ENCODE measurements around the gene GJC3.
A peak's percentile ranks its signal among the peaks of the same experiment; 100 is the strongest.
"Not testable (repeated sequence)": the region's sequence is repeated elsewhere in the genome, so short reads cannot be mapped to it uniquely, and the experiment has no call there.

The GJC3 gene

DNA sequence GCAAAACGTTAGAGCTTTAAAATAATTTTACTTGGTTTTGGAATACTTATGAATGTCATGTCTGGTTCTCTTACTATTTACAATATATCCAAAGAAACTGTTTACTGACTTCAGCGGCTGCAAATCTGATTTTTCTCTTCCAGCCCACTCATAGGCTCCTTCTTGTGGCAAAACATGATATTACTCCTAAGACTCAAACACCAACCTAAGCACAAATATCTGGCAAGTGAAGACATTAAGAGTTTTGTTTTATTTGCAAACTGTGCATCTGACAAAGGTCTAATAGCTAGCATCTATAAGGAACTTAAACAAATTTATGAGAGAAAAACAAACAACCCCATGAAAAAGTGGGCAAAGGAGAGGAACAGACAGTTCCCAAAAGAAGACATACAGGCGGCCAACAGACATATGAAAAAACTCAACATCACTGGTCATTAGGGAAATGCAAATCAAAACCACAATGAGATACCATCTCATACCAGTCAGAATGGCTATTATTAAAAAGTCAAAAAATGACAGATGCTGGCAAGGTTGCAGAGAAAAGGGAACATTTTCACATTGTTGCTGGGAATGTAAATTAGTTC lies 20.3 kb upstream of the GJC3 start:
- H3K9me3 ChIP-seq, result peaks cover 7% of the 10 kb centered on the region; the same call in 1 of the 2 replicates
- H3K4me1 ChIP-seq, result no peaks in the 10 kb centered on the region
- H3K4me3 ChIP-seq, result no peak overlapping the region
- in situ Hi-C loops (cut with MboI; ENCODE audit: low sequenced_read_pairs), result no loop called here
- H3K27me3 ChIP-seq (ENCODE audit: low read depth), result peaks cover 7% of the 10 kb centered on the region; the same call in 1 of the 2 replicates
- DNase-seq (ENCODE audit: low spot score in 2 of 2), result no peak
- no peaks in the 10 kb centered on the region for H3K36me3 ChIP-seq (replicated peaks)

DNA sequence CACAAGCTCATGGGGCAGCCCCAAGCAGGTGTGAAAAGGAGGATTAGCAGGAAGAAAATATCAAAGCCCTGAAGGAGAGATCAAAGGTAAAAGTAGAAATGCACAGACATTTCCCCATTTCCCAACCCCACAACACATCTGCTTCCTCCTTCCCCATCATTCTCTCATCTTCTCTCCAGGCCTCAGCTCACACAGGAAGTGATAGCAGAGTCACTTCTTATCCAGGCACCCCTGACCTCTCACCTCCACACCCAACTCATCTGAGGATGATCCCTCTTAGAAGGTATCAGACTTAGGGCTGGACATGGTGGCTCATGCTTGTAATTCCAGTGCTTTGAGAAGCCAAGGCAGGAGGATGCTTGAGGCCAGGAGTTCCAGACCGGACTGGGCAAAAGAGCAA lies 18.2 kb upstream of the GJC3 start:
- no peak overlapping the region for H3K4me3 ChIP-seq
- DNase-seq (ENCODE audit: low spot score in 2 of 2), result no peak
- in situ Hi-C loops (cut with MboI; ENCODE audit: low sequenced_read_pairs), result no loop called here

DNA sequence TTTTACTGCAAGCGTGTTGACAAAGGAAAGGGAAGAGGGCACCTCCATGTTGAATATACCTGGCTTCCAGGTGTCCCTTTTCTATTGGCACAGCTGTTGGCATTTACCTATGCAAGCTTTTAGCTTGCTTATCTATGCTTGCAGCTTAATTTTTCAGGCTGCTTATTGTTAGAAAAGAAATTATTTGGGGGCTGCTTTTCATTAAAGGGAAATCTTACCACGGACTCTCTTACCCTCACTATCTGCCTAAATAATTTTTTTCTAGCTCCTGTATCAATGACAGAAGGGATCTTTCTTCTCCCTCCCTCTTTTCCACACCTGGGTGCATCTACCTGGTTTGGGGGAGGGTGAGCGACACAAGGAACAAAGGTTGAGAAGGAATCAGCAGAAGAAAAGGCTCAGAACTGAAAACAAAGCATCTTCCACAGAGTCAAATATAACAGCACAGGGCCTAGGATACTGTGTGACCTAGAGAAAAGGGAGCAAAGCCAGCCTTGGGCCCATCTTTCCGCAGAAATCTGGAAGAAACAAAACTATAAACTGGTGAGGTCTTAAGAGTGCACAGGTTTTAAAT lies 15.2 kb upstream of the GJC3 start:
- Histone ChIP-seq H3K27me3 (ENCODE audit: low read depth) (no peaks in the 10 kb centered on the region), H3K4me3 (no peak overlapping the region)
- in situ Hi-C loops (cut with MboI; ENCODE audit: low sequenced_read_pairs), result no loop called here

More for the DNA sequence above, 18.2 kb upstream of the GJC3 start:
- no peaks in the 10 kb centered on the region for H3K27me3 ChIP-seq (ENCODE audit: low read depth)
- H3K36me3 ChIP-seq (replicated peaks), result no peaks in the 10 kb centered on the region
- H3K9me3 ChIP-seq, result peaks cover 7% of the 10 kb centered on the region; the same call in 1 of the 2 replicates
- no peaks in the 10 kb centered on the region for H3K4me1 ChIP-seq

DNA sequence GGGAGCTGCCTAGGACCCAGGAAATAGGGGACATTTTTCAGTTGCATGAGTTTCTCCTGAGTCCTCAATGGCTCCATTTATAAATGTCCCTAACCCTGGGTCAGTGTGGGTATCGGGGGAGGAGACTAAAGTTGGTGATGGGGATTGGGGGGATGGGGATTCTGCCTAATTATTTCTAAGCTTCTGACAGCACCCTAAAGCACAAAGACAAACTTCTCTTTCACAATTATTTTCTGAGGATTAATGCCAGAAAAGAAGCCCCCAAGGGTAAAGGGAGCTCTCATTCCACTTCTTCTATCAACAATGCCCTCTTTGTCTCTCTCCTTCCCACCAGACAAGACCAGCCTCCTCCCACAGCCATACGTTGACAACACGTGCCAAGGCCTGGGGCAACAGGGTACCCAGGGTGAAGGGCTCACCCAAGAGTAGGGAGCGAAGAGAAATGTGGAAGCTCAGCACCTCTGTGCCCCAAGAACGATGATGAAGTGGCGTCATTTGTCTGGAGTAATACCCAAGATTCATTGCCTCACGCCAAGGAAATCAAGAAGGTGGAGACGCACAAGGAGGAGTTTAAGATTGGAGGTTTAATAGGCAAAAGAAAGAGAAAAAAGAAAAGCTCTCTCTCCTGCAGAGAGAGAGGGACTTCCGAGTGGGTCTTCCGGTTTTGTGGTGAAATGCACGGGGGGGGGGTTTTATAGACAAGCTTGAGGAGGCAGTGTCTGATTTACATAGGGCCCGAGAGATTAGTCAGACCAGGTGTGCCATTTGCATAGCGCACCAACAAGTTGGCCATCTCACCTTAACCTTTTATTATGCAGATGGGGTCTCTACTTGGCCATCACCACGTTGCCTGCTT lies 14.4 kb upstream of the GJC3 start:
- in situ Hi-C loops (cut with MboI; ENCODE audit: low sequenced_read_pairs), result no loop called here
- Histone ChIP-seq H3K4me1 (no peaks in the 10 kb centered on the region), H3K9me3 (no peaks in the 10 kb centered on the region), H3K4me3 (no peak overlapping the region), H3K27me3 (ENCODE audit: low read depth) (no peaks in the 10 kb centered on the region), H3K36me3 (replicated peaks) (no peaks in the 10 kb centered on the region)
- DNase-seq (ENCODE audit: low spot score in 2 of 2), result no peak

More for the DNA sequence above, 15.2 kb upstream of the GJC3 start:
- no peak for DNase-seq (ENCODE audit: low spot score in 2 of 2)
- Histone ChIP-seq H3K4me1 (no peaks in the 10 kb centered on the region), H3K9me3 (no peaks in the 10 kb centered on the region; the same call in 1 of the 2 replicates), H3K36me3 (replicated peaks) (no peaks in the 10 kb centered on the region)

DNA sequence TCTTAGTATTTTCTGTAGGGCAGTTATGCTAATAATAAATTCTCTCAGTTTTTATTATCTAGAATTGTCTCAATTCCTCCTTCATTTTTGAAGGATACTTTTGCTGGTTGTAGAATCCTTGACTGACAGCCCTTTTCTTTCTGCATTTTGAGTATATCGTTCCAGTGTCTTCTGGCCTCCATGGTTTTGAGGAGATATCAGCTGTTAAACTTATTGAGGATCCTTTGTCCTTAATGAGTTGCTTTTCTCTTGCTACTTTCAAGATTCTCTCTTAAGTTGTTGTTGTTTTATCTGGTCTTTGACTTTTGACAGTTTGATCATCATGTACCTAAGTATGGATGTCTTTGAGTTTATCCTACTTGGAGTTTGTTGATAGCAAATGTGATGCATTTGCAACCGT lies 8.9 kb upstream of the GJC3 start:
- no peaks in the 10 kb centered on the region for H3K36me3 ChIP-seq (replicated peaks)
- no peaks in the 10 kb centered on the region for H3K9me3 ChIP-seq
- no peak for DNase-seq (ENCODE audit: low spot score in 2 of 2)
- no peaks in the 10 kb centered on the region for H3K4me1 ChIP-seq
- in situ Hi-C loops (cut with MboI; ENCODE audit: low sequenced_read_pairs), result no loop called here
- no peak overlapping the region for H3K4me3 ChIP-seq
- H3K27me3 ChIP-seq (ENCODE audit: low read depth), result peaks cover 9% of the 10 kb centered on the region; the same call in 1 of the 2 replicates

DNA sequence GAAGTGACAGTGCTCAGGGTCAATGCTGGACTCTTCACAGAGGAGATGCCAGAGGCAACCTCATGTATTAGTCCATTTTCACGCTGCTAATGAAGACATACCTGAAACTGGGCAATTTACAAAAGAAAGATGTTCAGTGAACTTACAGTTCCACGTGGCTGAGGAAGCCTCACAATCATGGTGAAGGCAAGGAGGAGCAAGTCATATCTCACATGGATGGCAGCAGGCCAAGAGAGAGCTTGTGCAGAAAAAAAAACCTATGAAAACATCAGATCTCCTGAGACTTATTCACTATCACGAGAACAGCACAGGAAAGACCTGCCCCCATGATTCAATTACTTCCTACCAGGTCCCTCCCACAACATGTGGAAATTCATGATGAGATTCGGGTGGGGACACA lies 5.6 kb upstream of the GJC3 start:
- H3K4me1 ChIP-seq; DNase-seq (ENCODE audit: low spot score in 2 of 2); H3K9me3 ChIP-seq; H3K36me3 ChIP-seq (replicated peaks); in situ Hi-C loops (cut with MboI; ENCODE audit: low sequenced_read_pairs); H3K4me3 ChIP-seq: not testable (repeated sequence)
- peaks cover 15% of the 10 kb centered on the region; the same call in 1 of the 2 replicates for H3K27me3 ChIP-seq (ENCODE audit: low read depth)

DNA sequence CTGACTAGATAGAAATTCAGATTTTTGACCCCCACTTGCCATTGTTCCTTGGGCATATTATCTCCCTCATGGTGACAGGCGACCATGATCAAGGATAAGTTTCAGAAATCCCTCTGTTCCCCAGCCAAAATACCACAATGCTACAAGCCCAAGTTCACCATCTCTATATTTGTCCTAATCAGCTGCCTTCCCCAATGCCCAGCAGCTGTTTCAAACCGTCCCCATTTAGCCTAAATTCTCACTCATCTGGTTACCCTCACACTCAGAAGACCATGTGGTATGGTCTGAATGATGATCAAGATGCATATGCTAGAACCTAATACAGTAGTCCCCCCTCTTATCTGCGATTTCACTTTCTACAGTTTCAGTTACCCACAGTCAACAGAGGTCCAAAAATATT lies 956 bp upstream of the GJC3 start:
- H3K4me3 ChIP-seq, result no peak overlapping the region
- no peak for DNase-seq (ENCODE audit: low spot score in 2 of 2)
- in situ Hi-C loops (cut with MboI; ENCODE audit: low sequenced_read_pairs), result no loop called here
- no peaks in the 10 kb centered on the region for H3K36me3 ChIP-seq (replicated peaks)
- no peaks in the 10 kb centered on the region for H3K9me3 ChIP-seq
- H3K27me3 ChIP-seq (ENCODE audit: low read depth), result peaks cover 57% of the 10 kb centered on the region
- no peaks in the 10 kb centered on the region for H3K4me1 ChIP-seq

DNA sequence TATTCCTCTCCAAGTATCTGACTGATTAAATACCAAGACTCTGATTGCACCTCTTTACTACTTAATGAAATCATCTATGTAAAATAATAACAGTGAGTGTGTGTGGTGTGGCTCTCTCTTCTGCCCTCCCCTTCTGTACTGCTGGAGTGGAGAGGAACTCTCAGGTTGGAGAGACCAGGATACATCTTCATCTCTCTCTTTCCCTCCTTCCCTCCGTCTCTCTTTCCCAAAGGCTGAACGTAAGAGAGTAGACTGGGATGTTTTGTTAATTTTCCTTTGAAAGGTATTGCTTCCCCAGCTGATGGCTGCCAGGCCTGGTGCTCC lies 272 bp upstream of the GJC3 start:
- Histone ChIP-seq H3K9me3 (no peaks in the 10 kb centered on the region), H3K36me3 (replicated peaks) (no peaks in the 10 kb centered on the region), H3K4me3 (no peak overlapping the region; the same call in 1 of the 2 replicates), H3K4me1 (no peaks in the 10 kb centered on the region), H3K27me3 (ENCODE audit: low read depth) (peaks cover 62% of the 10 kb centered on the region)
- in situ Hi-C loops (cut with MboI; ENCODE audit: low sequenced_read_pairs), result no loop called here
- DNase-seq (ENCODE audit: low spot score in 2 of 2), result no peak

DNA sequence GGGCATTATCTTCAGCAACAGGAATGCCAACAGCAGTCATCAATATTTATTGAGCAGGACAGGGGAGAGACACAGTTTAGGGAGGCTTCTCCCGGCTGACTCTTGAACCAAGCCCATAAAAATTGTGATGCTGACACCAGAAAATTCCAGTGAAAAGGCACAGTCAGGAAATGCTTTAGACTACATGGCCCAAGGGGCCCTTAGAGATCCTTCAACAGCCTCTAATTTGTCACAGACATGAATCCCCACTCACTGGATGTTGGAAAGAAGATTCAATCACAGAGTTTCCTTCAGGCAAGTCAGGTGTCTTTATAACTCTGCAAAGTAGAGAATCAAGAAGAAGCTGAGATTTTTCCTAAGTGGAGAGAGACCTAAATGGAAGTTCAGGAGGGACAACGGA lies 1.2 kb downstream of the GJC3 start:
- DNase-seq (ENCODE audit: low spot score in 2 of 2), result no peak
- in situ Hi-C loops (cut with MboI; ENCODE audit: low sequenced_read_pairs), result no loop called here
- peaks cover 57% of the 10 kb centered on the region for H3K27me3 ChIP-seq (ENCODE audit: low read depth)
- no peak overlapping the region for H3K4me3 ChIP-seq
- no peaks in the 10 kb centered on the region for H3K4me1 ChIP-seq
- H3K9me3 ChIP-seq, result no peaks in the 10 kb centered on the region
- H3K36me3 ChIP-seq (replicated peaks), result no peaks in the 10 kb centered on the region

DNA sequence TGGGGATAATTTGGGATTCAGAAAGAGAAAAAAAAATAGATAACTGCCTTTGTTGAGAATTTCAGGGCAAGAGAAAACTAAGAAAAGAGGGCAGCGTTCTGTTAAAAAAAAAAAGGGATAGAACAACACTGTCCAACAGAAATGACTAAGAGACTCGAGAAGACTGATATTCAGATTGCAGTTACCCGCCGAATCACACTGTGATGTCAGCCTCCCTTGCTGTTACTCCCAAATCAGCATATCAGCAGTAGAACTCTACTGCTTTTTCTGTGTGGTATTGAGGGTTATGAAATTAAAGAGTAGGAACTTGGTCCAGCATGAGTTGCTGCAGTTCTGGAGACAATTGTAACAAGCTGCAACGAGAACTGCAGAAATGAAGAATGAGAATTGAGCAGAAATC lies 1.9 kb downstream of the GJC3 start:
- in situ Hi-C loops (cut with MboI; ENCODE audit: low sequenced_read_pairs), result no loop called here
- Histone ChIP-seq H3K27me3 (ENCODE audit: low read depth) (peaks cover 57% of the 10 kb centered on the region), H3K36me3 (replicated peaks) (no peaks in the 10 kb centered on the region), H3K4me3 (no peak overlapping the region), H3K9me3 (no peaks in the 10 kb centered on the region), H3K4me1 (no peaks in the 10 kb centered on the region)
- DNase-seq (ENCODE audit: low spot score in 2 of 2), result no peak

DNA sequence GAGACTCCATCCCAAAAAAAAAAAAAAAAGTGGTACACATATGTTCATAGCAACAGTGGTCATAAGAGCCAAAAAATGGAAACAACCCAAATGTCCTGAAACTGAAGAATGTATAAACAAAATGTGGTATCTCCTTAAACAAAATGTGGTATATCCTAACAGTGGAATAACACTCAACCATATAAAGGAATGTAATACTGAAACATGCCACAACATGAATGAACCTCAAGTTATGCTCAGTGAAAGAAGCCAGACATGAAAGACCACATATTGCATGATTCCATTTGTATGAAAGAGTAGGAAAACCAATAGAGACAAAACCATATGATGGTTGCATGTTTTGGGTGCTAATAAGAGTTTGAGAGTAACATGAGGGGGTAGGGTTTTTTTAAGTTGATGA lies 3.1 kb downstream of the GJC3 start:
- H3K4me3 ChIP-seq, result no peak overlapping the region
- DNase-seq (ENCODE audit: low spot score in 2 of 2), result no peak
- peaks cover 53% of the 10 kb centered on the region for H3K27me3 ChIP-seq (ENCODE audit: low read depth)
- no peaks in the 10 kb centered on the region for H3K36me3 ChIP-seq (replicated peaks)
- in situ Hi-C loops (cut with MboI; ENCODE audit: low sequenced_read_pairs), result no loop called here
- H3K4me1 ChIP-seq, result no peaks in the 10 kb centered on the region
- no peaks in the 10 kb centered on the region for H3K9me3 ChIP-seq

DNA sequence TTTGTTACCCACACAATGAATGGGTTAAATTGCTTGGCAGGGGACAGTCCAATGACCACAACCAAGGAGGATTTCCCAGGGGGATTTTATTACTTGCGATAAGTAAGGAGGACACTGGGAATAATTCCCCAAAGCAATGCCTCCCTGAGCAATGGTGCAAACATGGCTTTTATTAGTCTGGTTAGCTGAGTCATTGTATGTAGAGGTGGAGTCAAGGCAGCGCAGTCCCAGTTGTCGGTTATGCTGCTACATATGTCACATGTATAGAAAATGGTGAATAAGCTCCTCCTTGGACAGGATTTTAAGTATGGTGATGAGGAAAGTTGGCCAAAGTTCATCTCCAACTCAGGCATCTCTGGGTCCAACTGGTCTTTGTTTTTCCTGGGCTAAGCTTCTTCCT lies 6.2 kb downstream of the GJC3 start:
- peaks cover 34% of the 10 kb centered on the region for H3K27me3 ChIP-seq (ENCODE audit: low read depth)
- in situ Hi-C loops (cut with MboI; ENCODE audit: low sequenced_read_pairs), result no loop called here
- no peak for DNase-seq (ENCODE audit: low spot score in 2 of 2)
- no peaks in the 10 kb centered on the region for H3K36me3 ChIP-seq (replicated peaks)
- no peak overlapping the region for H3K4me3 ChIP-seq
- H3K9me3 ChIP-seq, result no peaks in the 10 kb centered on the region
- H3K4me1 ChIP-seq, result no peaks in the 10 kb centered on the region; the same call in 1 of the 2 replicates

DNA sequence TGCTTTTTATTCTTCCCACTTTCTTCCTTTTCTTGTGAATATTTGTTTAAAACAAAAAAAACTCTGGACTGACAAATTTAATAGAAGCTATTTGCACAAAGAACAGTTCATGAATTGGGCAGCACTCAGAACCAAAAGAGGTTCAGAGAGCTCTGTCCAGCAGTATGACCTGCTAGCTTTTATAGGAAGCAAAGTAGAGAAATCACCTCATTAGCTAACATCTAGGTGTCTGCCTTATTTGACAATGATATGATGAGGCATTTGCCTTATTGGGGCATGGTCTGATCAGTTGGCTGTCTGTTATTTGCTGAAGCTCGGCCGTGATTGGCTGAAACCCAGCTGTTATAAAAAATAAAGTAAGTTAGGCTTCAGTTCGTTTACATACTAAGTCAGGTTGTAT lies 9.3 kb downstream of the GJC3 start:
- Histone ChIP-seq H3K27me3 (ENCODE audit: low read depth) (peaks cover 8% of the 10 kb centered on the region; the same call in 1 of the 2 replicates), H3K4me1 (peaks cover 3% of the 10 kb centered on the region), H3K36me3 (replicated peaks) (no peaks in the 10 kb centered on the region; the same call in 1 of the 2 replicates), H3K9me3 (no peaks in the 10 kb centered on the region), H3K4me3 (peak overlapping the region; percentile 58)
- in situ Hi-C loops (cut with MboI; ENCODE audit: low sequenced_read_pairs), result no loop called here
- no peak for DNase-seq (ENCODE audit: low spot score in 2 of 2)

DNA sequence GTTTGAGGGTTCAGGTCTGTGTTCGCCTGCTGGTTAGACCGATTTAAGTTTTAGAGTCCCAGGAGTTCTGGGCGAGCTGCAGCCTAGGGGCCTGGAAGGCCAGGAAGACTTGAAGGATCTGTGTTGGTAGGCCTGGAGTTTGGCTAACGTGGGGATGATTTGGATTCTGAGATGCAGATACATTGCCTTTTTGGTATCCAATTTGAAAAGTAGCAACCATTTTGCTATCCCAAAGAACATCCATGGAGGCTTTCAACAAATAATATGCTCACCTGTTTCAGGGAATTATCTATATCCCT lies 9.7 kb downstream of the GJC3 start:
- H3K27me3 ChIP-seq (ENCODE audit: low read depth), result peaks cover 4% of the 10 kb centered on the region; the same call in 1 of the 2 replicates
- no peaks in the 10 kb centered on the region for H3K9me3 ChIP-seq
- H3K4me3 ChIP-seq, result peak overlapping the region; percentile 58
- H3K4me1 ChIP-seq, result peaks cover 3% of the 10 kb centered on the region
- no peaks in the 10 kb centered on the region; the same call in 1 of the 2 replicates for H3K36me3 ChIP-seq (replicated peaks)
- DNase-seq (ENCODE audit: low spot score in 2 of 2), result no peak
- in situ Hi-C loops (cut with MboI; ENCODE audit: low sequenced_read_pairs), result no loop called here
